NT2/D1 (cell line): ENCODE data around the gene XAB2.

Source experiments
- DNase-seq: peaks from one replicate; pipeline ENCODE4 v3.0.0-alpha.2; 2011; ENCODE audit warnings: low read depth, low spot score
- H3K27me3 ChIP-seq: 2 replicates; pipeline ENCODE4 v1.6.0; 2011; ENCODE audit warnings: mild to moderate bottlenecking; ENCODE audit not compliant: insufficient read length, insufficient read depth
- H3K36me3 ChIP-seq: 2 replicates; pipeline ENCODE4 v1.6.1; 2011; ENCODE audit warnings: mild to moderate bottlenecking, low read length, mixed read lengths; ENCODE audit not compliant: insufficient read depth, insufficient read length
- H3K4me1 ChIP-seq: 2 replicates; pipeline ENCODE4 v1.5.1; 2011; ENCODE audit not compliant: insufficient read depth, insufficient read length
- H3K4me3 ChIP-seq: 2 replicates; pipeline ENCODE4 v1.5.1; 2011; ENCODE audit warnings: low read depth; ENCODE audit not compliant: insufficient read length
- H3K9ac ChIP-seq: 2 replicates; pipeline ENCODE4 v1.6.0; 2011; ENCODE audit warnings: low read depth; ENCODE audit not compliant: insufficient read length
- H3K9me3 ChIP-seq: 2 replicates; pipeline ENCODE4 v1.5.1; 2011; ENCODE audit warnings: mild to moderate bottlenecking, low read length; ENCODE audit not compliant: insufficient read depth
- SUZ12 ChIP-seq: IDR thresholded peaks from 2 replicates; pipeline ENCODE4 v1.6.1; 2011; ENCODE audit not compliant: insufficient read length, insufficient read depth; ENCODE audit errors: extremely low read depth
- YY1 ChIP-seq: IDR thresholded peaks from 2 replicates; pipeline ENCODE4 v1.6.1; 2011; ENCODE audit not compliant: insufficient read length, insufficient read depth
- ZNF274 ChIP-seq: IDR thresholded peaks from 2 replicates; pipeline ENCODE4 v1.6.1; 2011; ENCODE audit warnings: mild to moderate bottlenecking, low read depth, low read length

The XAB2 gene

GRCh38 chr19:7617172-7617571, 12.2 kb downstream of the XAB2 start:
- Histone ChIP-seq H3K27me3 (no peaks in the 10 kb centered on the region), H3K36me3 (peaks cover 61% of the 10 kb centered on the region), H3K4me3 (no peak overlapping the region), H3K4me1 (no peaks in the 10 kb centered on the region), H3K9ac (no peak overlapping the region), H3K9me3 (no peaks in the 10 kb centered on the region)
- DNase-seq: no peak
- TF ChIP-seq ZNF274: no peak

DNA sequence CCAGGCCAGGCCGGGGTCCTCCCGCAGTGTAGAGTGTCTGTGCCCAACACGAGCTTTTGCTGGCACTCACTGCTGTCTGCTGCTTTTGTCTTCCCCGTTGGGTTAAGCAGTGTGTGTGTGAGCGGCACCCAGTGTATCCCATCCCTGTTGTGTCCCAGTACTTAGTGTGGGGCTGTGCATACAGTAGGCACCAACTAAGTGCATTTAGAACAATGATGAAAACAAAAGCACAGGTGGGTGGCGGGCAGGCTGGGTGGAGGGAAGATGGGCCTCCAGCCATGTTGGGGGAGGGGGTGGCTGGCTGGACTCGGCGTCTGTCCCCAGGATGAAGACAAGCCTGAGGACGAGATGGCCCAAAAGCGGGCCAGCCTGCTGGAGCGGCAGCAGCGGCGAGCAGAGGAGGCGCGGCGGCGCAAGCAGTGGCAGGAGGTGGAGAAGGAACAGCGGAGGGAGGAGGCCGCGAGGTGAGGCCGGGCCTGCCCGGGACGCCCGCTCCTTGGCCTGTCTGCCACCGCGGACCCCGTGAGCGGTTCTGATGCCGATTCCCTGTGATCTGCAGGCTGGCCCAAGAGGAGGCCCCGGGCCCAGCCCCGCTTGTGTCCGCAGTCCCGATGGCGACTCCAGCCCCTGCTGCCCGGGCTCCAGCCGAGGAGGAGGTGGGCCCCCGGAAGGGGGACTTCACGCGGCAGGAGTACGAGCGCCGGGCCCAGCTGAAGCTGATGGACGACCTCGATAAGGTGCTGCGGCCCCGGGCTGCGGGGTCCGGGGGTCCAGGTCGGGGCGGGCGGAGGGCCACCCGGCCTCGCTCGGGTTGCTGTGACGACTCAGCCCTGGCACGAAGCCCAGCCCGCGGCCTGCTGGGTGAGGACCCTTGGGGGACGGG, 14.2 kb downstream of the XAB2 start:
- TF ChIP-seq ZNF274 (no peak), YY1 (no peak)
- peaks cover 44% of the 10 kb centered on the region for H3K36me3 ChIP-seq
- DNase-seq: no peak

GRCh38 chr19:7612282-7613274, 16.8 kb downstream of the XAB2 start:
- no peak for TF ChIP-seq SUZ12
- TF ChIP-seq ZNF274: no peak
- TF ChIP-seq YY1: no peak
- no peak for DNase-seq
- no peak overlapping the region for H3K9ac ChIP-seq
- no peaks in the 10 kb centered on the region for H3K9me3 ChIP-seq
- no peaks in the 10 kb centered on the region for H3K27me3 ChIP-seq
- H3K4me1 ChIP-seq: no peaks in the 10 kb centered on the region
- H3K4me3 ChIP-seq: no peak overlapping the region
- H3K36me3 ChIP-seq: peaks cover 28% of the 10 kb centered on the region

More for the DNA sequence above, 14.2 kb downstream of the XAB2 start:
- Histone ChIP-seq H3K27me3 (no peaks in the 10 kb centered on the region), H3K4me3 (no peak overlapping the region), H3K9ac (no peak overlapping the region), H3K9me3 (no peaks in the 10 kb centered on the region), H3K4me1 (no peaks in the 10 kb centered on the region)

DNA sequence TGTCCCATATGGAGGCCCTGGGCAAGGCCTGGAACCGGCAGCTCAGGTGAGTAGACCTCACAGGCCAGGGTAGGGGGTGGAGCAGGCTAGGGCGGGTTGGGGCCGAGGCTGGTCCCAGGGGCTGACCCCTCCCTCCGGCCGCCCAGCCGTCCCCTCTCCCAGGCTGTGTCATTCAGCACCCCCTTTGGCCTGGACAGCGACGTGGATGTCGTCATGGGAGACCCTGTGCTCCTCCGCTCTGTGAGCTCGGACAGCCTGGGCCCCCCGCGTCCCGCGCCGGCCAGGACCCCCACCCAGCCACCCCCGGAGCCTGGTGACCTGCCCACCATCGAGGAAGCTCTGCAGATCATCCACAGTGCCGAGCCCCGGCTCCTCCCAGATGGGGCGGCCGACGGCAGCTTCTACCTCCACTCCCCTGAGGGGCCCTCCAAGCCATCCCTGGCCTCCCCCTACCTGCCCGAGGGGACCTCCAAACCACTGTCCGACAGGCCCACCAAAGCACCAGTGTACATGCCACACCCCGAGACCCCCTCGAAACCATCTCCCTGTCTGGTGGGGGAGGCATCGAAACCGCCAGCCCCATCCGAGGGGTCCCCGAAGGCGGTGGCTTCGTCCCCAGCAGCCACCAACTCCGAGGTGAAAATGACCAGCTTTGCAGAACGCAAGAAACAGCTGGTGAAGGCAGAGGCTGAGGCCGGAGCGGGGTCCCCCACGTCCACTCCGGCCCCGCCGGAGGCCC, 17.6 kb downstream of the XAB2 start:
- no peak for TF ChIP-seq ZNF274
- Histone ChIP-seq H3K4me1 (no peaks in the 10 kb centered on the region), H3K9me3 (no peaks in the 10 kb centered on the region), H3K4me3 (no peak overlapping the region), H3K27me3 (no peaks in the 10 kb centered on the region), H3K36me3 (peaks cover 20% of the 10 kb centered on the region), H3K9ac (no peak overlapping the region)
- DNase-seq: no peak

DNA sequence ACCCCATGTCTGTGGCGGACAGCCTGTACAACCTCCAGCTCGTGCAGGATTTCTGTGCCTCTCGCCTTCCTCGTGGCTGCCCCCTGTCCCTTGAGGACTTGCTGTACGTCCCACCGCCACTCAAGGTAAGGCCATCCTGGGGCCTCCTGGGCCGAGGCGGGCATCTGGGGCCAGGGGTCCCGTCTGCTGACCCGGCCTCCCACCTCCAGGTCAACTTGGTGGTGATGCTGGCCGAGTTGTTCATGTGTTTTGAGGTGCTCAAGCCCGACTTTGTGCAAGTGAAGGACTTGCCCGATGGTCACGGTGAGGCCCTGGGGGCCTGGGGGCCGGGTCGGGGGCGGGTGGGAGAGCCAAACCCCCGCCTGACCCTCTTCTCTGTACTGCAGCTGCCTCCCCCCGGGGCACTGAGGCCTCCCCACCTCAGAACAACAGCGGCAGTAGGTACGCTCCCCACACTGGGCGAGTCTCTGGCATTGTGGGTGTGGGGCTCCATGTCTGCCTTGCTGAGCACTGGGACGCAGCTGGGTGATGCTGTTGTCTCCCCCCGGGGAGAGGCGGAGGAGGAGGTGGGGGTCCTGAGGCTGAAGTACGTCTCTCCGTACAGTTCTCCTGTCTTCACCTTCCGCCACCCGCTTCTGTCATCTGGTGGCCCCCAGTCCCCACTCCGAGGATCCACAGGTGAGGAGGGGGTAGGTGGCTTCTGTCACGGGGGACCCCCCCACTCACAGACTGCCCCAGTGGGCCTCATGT, 18.7 kb downstream of the XAB2 start:
- Histone ChIP-seq H3K36me3 (peaks cover 13% of the 10 kb centered on the region), H3K4me3 (no peak overlapping the region), H3K4me1 (no peaks in the 10 kb centered on the region), H3K27me3 (no peaks in the 10 kb centered on the region), H3K9me3 (no peaks in the 10 kb centered on the region), H3K9ac (no peak overlapping the region)
- TF ChIP-seq SUZ12 (no peak), YY1 (no peak), ZNF274 (no peak)
- DNase-seq: no peak

GRCh38 chr19:7607874-7608560, 21.3 kb downstream of the XAB2 start:
- DNase-seq: no peak
- TF ChIP-seq ZNF274 (no peak), YY1 (no peak), SUZ12 (no peak)
- no peaks in the 10 kb centered on the region for H3K27me3 ChIP-seq

More at GRCh38 chr19:7607874-7608560, 21.3 kb downstream of the XAB2 start:
- Histone ChIP-seq H3K9ac (no peak overlapping the region), H3K9me3 (no peaks in the 10 kb centered on the region), H3K4me3 (no peak overlapping the region), H3K36me3 (peaks cover 13% of the 10 kb centered on the region), H3K4me1 (peaks cover 3% of the 10 kb centered on the region)
